ENCODE measurements around the gene TRAF7. TPM values are rescaled to one million over a fixed set of nuclear protein-coding genes. Genes with fewer than 3 reads are reported as not detected.

The TRAF7 gene
- total RNA-seq, 1 experiment from 2014 or later = 44.9 TPM

DNA sequence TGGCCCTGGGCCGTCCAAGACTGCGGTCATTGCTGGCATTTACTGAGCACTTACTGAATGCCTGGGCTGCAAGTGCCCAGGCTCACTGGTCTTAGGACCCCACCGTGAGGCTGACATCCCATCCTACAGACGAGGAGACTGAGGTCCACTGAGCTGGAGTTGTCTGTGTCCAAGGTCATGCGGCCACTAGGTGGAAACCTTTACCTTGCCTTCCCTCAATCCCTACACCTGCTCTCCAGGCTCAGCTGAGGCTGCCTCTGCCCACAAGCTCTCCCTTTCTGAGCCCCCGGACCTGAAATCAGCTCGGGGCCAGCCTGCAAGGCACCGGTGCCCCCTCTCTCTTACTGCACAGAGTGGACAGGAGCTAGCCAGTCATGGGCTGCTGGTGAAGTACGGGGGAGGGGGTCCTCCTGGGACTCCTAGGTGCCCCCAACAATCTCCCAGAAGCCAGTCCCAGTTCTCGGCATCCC is 39.3 kb downstream of the TRAF7 start:
- Histone ChIP-seq H3K36me3 (ENCODE audit: low read depth, low read length) (no peaks in the 10 kb centered on the region), H3K4me3 (ENCODE audit: low read length) (peak overlapping the region; percentile 59; the same call in 1 of the 2 replicates), H3K79me2 (ENCODE audit: low read length) (no peaks in the 10 kb centered on the region), H3K9ac (ENCODE audit: low read length) (no peak overlapping the region), H4K20me1 (ENCODE audit: low read length) (no peaks in the 10 kb centered on the region), H3K9me3 (ENCODE audit: low read length) (no peaks in the 10 kb centered on the region), H3K4me2 (ENCODE audit: low read length) (peak overlapping the region; percentile 79), H3K27me3 (ENCODE audit: low read length) (no peaks in the 10 kb centered on the region), H2AFZ (ENCODE audit: low read length) (peak overlapping the region; percentile 32; the same call in 1 of the 2 replicates), H3K27ac (ENCODE audit: low read length) (no peak overlapping the region), H3F3A (ENCODE audit: low read length, unreplicated experiment) (no peaks in the 10 kb centered on the region), H3K4me1 (ENCODE audit: insufficient read depth, low read length) (peaks cover 12% of the 10 kb centered on the region; the same call in 1 of the 2 replicates), H3K9me2 (replicated peaks; ENCODE audit: low read length) (no peaks in the 10 kb centered on the region)
- DNase-seq (peak; percentile 64), ATAC-seq (peak; percentile 81)
- intact Hi-C loops (cut with micrococcal nuclease) = no loop called here
- BruUV-seq (replicated peaks) = no TSS peak
- TF ChIP-seq, protein P1, sequence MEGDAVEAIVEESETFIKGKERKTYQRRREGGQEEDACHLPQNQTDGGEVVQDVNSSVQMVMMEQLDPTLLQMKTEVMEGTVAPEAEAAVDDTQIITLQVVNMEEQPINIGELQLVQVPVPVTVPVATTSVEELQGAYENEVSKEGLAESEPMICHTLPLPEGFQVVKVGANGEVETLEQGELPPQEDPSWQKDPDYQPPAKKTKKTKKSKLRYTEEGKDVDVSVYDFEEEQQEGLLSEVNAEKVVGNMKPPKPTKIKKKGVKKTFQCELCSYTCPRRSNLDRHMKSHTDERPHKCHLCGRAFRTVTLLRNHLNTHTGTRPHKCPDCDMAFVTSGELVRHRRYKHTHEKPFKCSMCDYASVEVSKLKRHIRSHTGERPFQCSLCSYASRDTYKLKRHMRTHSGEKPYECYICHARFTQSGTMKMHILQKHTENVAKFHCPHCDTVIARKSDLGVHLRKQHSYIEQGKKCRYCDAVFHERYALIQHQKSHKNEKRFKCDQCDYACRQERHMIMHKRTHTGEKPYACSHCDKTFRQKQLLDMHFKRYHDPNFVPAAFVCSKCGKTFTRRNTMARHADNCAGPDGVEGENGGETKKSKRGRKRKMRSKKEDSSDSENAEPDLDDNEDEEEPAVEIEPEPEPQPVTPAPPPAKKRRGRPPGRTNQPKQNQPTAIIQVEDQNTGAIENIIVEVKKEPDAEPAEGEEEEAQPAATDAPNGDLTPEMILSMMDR (conservative IDR thresholded peaks at IDR 0.05; ENCODE audit: low read depth, low read length) = peak; percentile 57
- TF ChIP-seq EZH2phosphoT487 (IDR thresholded peaks at IDR 0.05; ENCODE audit: borderline replicate concordance, low read length) (no peak), EZH2 (IDR thresholded peaks at IDR 0.05; ENCODE audit: low read length, unreplicated experiment) (no peak)
- ChIA-PET POLR2A (ENCODE audit: unreplicated experiment) (no interaction called here), CTCF (interaction anchor here (0.5 to 1.4 kb wide), 6 partner anchors 31 to 72 kb away, joined by 3 to 18 read pairs (median 3); partner anchors contain the start of gene ECI1)

DNA sequence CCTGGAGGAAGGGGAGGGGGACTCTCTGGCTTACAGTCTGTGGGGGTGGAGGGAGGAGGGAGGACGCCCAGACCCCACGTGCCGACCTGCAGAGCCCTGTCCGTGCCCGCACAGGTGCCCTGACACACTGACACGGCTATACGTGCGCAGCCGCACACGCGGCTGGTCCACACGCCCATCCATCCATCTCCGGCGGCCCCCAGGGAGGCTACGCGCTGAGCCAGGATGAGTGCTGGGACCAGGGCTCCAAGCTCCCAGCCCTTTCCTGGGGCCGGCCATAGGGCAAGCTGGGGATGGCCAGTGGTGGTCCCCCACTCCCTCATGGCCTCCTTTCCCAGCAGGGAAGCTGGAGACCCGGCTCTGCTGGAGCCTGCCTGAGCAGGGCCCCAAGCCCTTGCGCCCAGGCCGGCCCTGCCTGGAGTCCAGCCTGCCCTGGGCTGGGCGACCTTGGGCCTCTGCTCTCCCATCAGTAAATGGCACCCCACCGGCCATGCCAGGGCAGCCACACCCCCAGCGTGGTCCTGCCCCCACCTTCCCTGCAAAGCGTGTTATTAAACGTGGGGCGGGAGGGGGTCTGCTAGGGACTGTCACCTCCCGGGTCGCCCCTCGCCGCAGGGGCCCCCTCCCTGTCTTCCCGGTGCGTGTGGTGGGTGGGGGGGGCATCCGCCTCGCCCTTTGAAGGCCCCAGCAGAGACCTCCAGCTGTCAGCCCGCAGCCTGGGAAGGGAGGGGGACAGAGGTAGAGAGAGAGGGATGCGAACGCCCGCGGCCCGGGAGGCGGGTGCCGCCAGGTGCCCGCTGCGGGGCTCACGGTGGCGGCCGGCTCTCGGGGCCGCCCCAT is 40.0 kb downstream of the TRAF7 start:
- Histone ChIP-seq H3K4me2 (ENCODE audit: low read length) (peak overlapping the region; percentile 79), H4K20me1 (ENCODE audit: low read length) (no peaks in the 10 kb centered on the region), H2AFZ (ENCODE audit: low read length) (peak overlapping the region; percentile 34; the same call in 1 of the 2 replicates), H3K27ac (ENCODE audit: low read length) (no peak overlapping the region), H3K27me3 (ENCODE audit: low read length) (no peaks in the 10 kb centered on the region), H3K4me1 (ENCODE audit: insufficient read depth, low read length) (peaks cover 12% of the 10 kb centered on the region; the same call in 1 of the 2 replicates), H3K9ac (ENCODE audit: low read length) (no peak overlapping the region), H3K4me3 (ENCODE audit: low read length) (peak overlapping the region; percentile 59), H3K79me2 (ENCODE audit: low read length) (no peaks in the 10 kb centered on the region), H3K36me3 (ENCODE audit: low read depth, low read length) (no peaks in the 10 kb centered on the region), H3F3A (ENCODE audit: low read length, unreplicated experiment) (no peaks in the 10 kb centered on the region), H3K9me3 (ENCODE audit: low read length) (no peaks in the 10 kb centered on the region), H3K9me2 (replicated peaks; ENCODE audit: low read length) (no peaks in the 10 kb centered on the region)
- no TSS peak for BruUV-seq (replicated peaks)
- intact Hi-C loops (cut with micrococcal nuclease) = no loop called here
- TF ChIP-seq EZH2phosphoT487 (IDR thresholded peaks at IDR 0.05; ENCODE audit: borderline replicate concordance, low read length) = no peak
- TF ChIP-seq EZH2 (IDR thresholded peaks at IDR 0.05; ENCODE audit: low read length, unreplicated experiment) = no peak
- TF ChIP-seq, protein P1 (conservative IDR thresholded peaks at IDR 0.05; ENCODE audit: low read depth, low read length) = no peak
- peak; percentile 29 for ATAC-seq
- ChIA-PET CTCF (interaction anchor here (0.7 to 1.4 kb wide), 4 partner anchors 11 to 55 kb away, joined by 3 to 18 read pairs (median 4); partner anchors contain the start of gene ECI1), POLR2A (ENCODE audit: unreplicated experiment) (no interaction called here)
- DNase-seq = no peak

Data from PC-3 (cell line).